Measurements from ENCODE around the gene NOC2L.
"Not testable (repeated sequence)": the region's sequence is repeated elsewhere in the genome, so short reads cannot be mapped to it uniquely, and the experiment has no call there.

NOC2L gene

GRCh38 chr1:958823-959730 is at the start of gene NOC2L:
NOC2L (minus strand) TSS chr1:959256; CDS start chr1:959240, 16 bp downstream.
- DNase-seq: peak; percentile 94 to 97

GRCh38 chr1:1006305-1007159 is 47.5 kb upstream of the NOC2L start:
- DNase-seq: no peak

- DNase-seq: no peak
Measured at GRCh38 chr1:1005774-1006304, 46.8 kb upstream of the NOC2L start.

- DNase-seq: no peak
Measured at GRCh38 chr1:1004780-1005697, 46.0 kb upstream of the NOC2L start.

- no peak for DNase-seq
Measured at GRCh38 chr1:1004420-1004779, 45.3 kb upstream of the NOC2L start.

GRCh38 chr1:1003618-1004419 is 44.8 kb upstream of the NOC2L start:
- no peak for DNase-seq

GRCh38 chr1:1001057-1001783 is 42.2 kb upstream of the NOC2L start:
- DNase-seq: no peak

- DNase-seq: peak; percentile 67 to 72
Measured at GRCh38 chr1:1000357-1001056, 41.5 kb upstream of the NOC2L start.

GRCh38 chr1:999725-1000356 is 40.8 kb upstream of the NOC2L start, which contains the start of gene HES4:
HES4 (minus strand) TSS chr1:1000097; CDS start chr1:999973, 124 bp downstream.
- peak; percentile 59 to 65 for DNase-seq

- no peak for DNase-seq
Measured at GRCh38 chr1:998995-999724, 40.1 kb upstream of the NOC2L start.

GRCh38 chr1:998745-998994 is 39.6 kb upstream of the NOC2L start:
- no peak for DNase-seq

GRCh38 chr1:997993-998744 is 39.1 kb upstream of the NOC2L start:
- no peak for DNase-seq

GRCh38 chr1:997713-997992 is 38.6 kb upstream of the NOC2L start:
- no peak for DNase-seq

- DNase-seq: no peak
Measured at GRCh38 chr1:996851-997712, 38.0 kb upstream of the NOC2L start.

- DNase-seq: no peak
Measured at GRCh38 chr1:995665-996633, 36.9 kb upstream of the NOC2L start.

- not testable (repeated sequence) for DNase-seq
Measured at GRCh38 chr1:994546-994945, 35.5 kb upstream of the NOC2L start.

Data from activated CD4-positive, alpha-beta T cell treated with anti-CD3 and anti-CD28 coated beads, Interleukin-2, amount 50 U/mL, for 4 hours (primary cell).